HG02981 (cell line): Measurements from ENCODE around the gene MGST3.
A peak's percentile ranks its signal among the peaks of the same experiment; 100 is the strongest.
"Not testable (repeated sequence)": the region's sequence is repeated elsewhere in the genome, so short reads cannot be mapped to it uniquely, and the experiment has no call there.

Experiments
- ATAC-seq: cut with Tn5 transposase; IDR thresholded peaks from one replicate; pipeline ENCODE4 v1.9.1; 2021; ENCODE audit warnings: mild to moderate bottlenecking, moderate library complexity; ENCODE audit not compliant: unreplicated experiment

MGST3 gene

GRCh38 chr1:165628147-165628822 is 2.7 kb upstream of the MGST3 start:
- ATAC-seq: no peak

- ATAC-seq: no peak
Measured at GRCh38 chr1:165629151-165629550, 1.9 kb upstream of the MGST3 start.

GRCh38 chr1:165629848-165630628 is 996 bp upstream of the MGST3 start:
- ATAC-seq: no peak

DNA sequence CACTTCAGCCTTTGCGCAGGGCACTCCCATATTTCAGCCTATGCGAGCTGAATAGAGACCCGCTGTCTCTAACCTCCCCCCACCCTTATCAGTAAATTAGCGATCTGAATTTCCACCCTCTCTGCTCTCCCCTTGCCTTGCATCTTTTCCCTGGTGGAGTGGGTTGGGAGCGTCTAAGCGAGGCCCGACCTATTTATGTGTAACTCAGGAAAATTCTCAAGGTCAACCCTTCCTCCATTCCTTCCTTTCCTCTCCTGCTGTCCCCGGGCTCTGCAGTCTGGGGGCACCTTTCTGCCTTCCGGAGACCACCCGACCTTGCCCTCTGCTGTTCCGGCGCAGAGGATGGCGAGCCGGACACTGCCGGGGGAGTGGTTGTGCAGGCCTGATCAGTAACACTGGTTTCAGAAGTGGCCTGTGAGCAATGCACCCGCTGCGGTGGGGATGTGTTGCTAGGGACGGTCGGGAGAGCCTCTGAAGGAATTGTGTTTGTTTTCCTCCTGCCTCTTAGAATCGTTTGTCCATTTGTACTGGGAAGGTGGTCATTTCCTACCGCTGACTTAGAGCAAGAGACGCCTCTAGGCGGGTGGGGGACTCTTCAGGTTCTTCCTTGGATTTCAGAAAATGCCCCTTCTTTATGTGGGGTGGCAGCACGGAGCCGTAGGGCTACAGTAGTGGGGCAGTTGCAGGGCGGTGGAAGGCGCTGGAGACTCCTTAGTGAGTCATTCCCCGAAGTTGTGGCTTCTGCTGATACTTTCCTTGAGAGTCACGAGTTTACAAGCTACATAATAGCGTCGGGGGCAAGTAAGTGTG is 513 bp downstream of the MGST3 start:
- peak; percentile 33 for ATAC-seq

DNA sequence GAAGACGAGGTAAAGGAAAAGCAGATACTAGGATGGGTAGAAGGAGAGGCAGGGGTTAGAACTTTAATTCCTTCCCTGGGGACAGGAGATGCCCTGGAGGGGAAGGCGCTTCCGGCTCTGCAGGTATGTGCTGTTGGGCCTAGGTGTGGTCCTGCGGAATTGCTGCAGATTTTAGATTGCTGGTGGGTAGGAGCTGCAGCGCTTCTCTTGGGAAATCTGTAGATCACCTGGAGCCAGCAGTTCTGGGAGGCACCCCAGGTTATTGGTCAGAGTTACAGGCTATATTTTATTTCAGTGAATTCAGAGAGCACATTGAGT is 1.1 kb downstream of the MGST3 start:
- ATAC-seq: no peak

DNA sequence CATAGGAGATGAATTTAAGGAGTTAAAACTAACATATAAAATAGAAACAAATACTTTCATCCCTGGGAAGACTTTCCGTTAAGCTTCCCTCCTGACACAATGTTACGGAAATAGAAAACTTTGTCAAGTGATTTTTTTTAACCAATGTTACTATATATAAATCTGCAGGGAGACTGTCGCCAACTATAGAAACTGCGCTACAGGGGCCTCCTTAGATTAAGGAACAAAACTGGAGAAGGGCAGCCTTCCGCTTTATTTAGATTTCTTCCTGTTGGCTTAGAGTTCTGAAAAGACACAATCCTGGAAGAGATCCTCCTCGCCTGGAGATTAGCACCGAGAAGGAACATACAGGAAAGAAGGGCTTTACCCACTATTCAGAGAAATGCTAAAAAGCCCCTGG is 1.5 kb downstream of the MGST3 start:
- no peak for ATAC-seq

- ATAC-seq: no peak
Measured at GRCh38 chr1:165633614-165634013, 2.6 kb downstream of the MGST3 start.

DNA sequence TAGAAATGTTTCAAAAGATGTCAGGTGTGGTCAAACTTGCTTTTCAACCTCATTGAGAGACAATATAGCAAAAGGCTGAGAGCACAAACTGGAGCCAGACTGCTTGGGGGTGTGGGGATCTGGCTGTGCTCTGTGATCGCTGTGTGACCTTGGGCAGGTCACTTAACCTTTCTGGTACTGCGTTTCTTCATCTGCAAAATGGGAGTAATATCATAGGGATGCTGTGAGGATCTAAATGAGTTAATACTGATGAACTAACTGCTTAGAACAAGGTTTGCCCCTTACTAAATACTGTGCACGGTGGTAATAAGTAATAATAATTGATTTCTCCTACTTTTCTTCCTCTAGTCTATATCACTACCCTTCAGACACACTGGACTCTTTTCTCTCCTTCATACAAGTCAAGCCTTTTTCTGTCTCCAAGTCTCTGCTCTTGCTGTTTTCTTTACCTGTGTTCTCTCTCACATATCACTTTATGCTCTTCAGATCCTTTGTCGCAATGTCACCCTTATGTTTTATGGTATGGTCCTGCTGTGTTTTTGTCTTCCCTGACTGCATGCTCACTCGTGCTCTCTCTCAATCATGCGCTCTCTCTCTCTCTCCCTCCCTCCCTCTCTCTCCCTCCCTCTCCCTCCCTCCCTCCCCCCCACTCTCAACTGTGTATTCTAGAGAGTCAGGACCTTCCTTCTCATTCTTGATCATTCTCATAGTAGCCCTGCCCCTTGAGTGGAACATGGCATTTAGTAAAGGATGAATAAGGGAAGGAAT is 3.3 kb downstream of the MGST3 start:
- ATAC-seq: no peak

- no peak for ATAC-seq
Measured at GRCh38 chr1:165635329-165635728, 4.3 kb downstream of the MGST3 start.

GRCh38 chr1:165635823-165636222 is 4.8 kb downstream of the MGST3 start:
- no peak for ATAC-seq

DNA sequence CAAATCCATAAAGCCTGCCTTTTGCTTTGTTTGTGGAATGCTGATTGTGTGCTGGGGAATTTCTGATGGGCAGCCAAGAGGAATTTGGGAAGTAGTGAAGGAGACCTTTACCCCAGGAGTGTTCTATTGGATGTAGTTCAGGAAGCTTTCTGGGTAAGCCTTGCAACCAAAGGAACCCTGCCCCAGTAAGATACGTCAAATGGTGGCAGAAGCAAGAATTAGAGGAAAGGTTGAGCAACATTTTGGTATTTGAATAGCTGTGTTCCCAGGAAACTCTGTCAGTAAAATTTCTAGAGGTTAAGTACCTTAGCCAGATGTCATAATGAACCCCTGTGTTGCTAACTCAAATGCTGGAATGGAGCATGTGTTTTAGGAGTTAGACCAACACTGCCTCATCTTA is 6.4 kb downstream of the MGST3 start:
- ATAC-seq: no peak

- not testable (repeated sequence) for ATAC-seq
Measured at GRCh38 chr1:165638211-165638610, 7.2 kb downstream of the MGST3 start.

GRCh38 chr1:165639821-165640623 is 9.0 kb downstream of the MGST3 start:
- peak; percentile 46 for ATAC-seq

GRCh38 chr1:165641231-165641987 is 10.4 kb downstream of the MGST3 start:
- no peak for ATAC-seq

DNA sequence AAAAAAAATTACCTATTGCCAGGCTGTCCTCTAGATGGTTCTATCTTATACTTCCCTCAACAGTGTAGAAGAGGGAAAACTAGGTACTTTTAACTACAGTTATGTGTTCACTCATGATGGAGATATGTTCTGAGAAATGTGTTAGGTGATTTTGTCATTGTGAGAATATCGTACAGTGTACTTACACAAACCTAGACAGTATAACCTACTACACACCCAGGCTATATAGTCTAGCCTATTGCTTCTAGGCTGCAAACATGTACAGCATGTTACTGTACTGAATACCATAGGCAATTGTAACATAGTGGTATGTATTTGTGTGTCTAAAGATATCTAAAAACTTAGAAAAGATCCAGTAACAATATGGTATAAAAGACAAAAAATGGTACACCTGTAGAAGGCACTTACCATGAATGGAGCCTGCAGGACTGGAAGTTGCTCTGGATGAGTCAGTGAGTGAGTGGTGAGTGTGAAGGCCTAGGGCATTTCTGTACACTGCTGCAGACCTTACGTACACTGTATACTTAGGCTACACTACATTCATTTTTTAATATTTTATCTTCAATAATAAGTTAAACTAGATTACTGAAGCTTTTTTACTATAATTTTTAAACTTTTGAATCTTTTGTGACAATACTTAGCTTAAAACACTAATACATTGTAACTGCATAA is 13.2 kb downstream of the MGST3 start:
- no peak for ATAC-seq

GRCh38 chr1:165645654-165646366 is 14.8 kb downstream of the MGST3 start:
- ATAC-seq: peak; percentile 52

DNA sequence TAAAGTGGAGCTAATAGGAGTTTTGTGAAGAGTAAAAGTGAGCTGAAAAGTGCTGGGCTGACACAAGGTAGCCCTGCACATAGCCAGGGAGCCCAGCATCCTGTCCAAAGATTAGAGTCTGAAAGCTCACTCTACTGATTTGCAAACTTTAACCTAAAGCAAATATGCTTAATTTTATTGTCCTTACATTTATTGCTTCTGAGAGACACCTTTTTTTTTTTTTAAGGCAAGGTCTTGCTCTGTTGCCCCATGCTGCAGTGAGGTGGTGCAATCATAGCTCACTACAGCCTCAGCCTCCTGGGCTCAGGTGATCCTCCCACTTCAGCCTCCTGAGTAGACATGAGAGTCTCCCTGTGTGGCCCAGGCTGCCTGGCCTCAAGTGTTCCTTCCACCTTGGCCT is 16.5 kb downstream of the MGST3 start:
- no peak for ATAC-seq

DNA sequence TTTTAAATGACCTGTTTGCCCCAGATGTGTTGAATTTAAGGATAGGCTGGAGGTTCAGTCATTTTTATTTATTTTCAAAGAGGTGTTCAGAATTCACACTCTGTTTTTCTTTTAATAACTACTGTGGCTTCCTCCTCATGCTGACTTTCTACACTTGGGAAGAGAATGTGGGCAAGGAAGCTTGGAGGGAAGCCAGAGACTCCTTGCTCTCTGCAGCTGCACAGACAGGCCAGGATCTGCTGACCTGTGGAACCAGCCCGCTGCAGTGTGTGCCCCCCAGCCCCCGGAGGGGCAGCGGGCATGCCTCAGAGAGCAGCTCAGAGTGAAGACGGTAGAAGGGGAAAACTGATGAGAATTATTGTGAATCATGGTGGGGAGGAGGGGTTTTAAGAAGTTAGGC is 16.9 kb downstream of the MGST3 start:
- ATAC-seq: no peak
